Glomerular visceral epithelial cell (primary cell): ENCODE measurements around the gene ATG13.

ENCODE experiments used
- DNase-seq: peaks from one replicate; pipeline ENCODE4 v3.0.0-alpha.2; 2016; ENCODE audit errors: extremely low spot score

ATG13 gene

DNA sequence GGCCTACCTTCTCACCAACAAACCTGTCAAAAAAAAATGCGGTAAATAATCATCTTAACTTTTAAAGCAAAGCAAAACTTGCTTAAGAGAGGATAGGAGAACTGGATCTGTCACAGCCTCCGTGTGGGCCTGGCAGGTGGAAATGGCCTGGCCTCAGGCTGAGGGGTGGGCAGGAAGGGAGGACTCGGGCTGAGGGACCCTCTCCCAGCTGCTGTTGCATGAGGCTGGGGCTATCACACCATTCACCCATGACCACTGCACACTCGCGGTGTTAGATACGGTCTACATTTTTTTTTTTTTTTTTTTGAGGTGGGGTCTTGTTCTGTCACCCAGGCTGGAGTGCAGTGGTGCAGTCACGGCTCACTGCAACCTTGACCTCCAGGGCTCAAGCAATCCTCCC lies 58.6 kb downstream of the ATG13 start:
- no peak for DNase-seq

DNA sequence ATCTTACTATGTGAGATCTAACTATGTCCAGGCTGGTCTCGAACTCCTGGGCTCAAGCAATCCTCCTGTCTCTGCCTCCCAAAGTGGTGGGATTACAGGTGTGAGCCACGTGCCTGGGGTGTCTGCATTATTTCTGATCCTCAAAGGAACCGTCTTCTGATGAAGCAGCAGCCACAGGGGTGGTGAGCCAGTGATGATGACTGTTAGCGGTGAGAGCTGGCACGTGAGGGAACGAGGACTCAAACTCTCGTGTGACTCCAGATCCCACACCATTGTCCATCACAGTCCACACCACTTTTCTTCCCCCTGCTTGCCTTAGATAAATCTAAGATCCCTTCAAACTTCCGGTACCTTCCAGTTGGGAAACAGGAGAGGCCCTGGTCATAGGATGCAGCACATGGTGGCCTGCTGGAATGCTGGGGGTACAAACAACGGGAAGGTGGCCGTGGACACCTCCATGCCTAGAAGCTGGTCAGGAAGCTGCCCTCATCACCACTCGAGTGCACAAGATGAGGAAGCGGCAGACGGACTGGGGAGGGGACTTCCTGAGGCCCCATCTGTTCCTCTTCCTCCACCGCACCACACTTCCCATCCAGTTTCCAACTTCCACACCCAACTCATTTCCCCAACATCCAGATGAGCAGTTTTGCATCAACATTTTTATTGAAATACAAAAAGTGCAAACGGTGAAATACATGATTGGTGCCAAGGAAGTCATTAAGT lies 59.2 kb downstream of the ATG13 start:
- no peak for DNase-seq

DNA sequence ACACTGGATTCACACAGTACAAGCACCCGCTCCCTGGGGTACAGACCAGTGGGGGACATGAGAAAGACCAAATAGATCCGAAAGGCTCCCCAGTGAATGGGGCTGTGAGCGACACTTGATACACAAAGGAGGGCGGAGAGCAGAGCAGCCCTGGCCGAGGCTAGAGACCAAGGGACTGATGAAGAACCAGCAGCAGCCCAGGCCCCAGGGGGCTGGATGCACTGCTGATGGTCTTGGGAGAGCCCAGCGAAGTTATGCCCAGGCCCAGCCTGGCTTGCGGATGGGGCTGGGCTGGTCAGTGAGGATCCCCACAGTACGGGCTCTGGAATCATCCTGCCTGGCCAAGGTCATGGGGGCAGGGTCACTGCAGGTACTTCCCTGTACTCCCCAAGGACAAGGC lies 59.8 kb downstream of the ATG13 start:
- no peak for DNase-seq

DNA sequence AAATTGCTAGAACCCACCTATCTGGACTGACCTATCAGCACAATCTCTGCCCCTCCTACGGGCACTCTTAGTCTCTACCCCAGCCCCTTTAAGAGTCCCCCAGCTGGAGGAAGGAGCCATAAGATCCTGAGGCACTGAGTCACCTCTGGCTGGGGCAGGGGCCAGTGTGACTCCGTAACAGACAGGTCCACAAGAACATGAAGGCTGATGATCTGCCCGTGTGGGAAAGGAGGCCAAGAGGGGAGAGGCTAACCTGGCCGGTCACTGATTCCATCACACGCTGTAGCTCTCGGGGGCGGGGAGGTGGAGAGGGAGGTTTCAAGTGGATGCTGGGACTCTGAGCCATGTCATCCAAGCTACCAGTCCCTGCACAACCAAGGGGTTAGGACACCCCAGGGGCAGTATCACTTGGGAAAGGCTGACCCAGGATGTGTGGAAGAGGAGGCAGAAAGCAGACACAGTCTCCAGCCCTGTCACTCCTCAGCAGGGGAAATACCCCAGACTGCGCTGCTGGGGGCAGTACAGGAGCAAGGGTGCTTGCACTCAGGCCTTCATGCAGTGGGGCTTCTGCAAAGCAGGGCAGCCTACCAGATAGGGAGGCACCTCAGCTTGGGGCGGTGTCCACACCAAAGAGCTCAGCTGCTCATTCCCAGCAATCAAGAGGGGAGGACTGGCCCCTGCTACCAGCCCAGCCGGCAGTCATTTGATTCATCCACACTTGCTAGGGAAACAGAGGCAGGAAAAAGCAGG lies 60.8 kb downstream of the ATG13 start:
- no peak for DNase-seq

DNA sequence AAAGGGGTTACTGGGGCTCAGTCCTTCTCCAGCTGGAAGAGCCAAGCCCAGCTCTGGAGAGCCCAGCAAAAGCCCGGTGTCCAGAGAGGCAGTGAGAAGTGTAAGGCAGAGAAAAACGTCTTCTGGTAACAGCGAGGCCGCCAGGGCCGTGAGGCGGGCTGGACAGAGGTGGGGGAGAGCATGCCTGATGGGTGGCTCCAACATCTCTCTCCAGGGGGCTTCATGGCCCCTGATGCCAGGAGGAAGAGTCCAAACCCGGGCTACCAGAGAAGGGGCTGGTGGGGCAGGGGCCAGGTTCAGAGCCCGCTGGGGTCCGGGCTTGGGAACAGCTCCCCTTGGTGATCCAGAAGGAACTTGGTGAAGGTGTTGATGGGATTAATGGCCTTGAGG lies 61.4 kb downstream of the ATG13 start:
- no peak for DNase-seq

DNA sequence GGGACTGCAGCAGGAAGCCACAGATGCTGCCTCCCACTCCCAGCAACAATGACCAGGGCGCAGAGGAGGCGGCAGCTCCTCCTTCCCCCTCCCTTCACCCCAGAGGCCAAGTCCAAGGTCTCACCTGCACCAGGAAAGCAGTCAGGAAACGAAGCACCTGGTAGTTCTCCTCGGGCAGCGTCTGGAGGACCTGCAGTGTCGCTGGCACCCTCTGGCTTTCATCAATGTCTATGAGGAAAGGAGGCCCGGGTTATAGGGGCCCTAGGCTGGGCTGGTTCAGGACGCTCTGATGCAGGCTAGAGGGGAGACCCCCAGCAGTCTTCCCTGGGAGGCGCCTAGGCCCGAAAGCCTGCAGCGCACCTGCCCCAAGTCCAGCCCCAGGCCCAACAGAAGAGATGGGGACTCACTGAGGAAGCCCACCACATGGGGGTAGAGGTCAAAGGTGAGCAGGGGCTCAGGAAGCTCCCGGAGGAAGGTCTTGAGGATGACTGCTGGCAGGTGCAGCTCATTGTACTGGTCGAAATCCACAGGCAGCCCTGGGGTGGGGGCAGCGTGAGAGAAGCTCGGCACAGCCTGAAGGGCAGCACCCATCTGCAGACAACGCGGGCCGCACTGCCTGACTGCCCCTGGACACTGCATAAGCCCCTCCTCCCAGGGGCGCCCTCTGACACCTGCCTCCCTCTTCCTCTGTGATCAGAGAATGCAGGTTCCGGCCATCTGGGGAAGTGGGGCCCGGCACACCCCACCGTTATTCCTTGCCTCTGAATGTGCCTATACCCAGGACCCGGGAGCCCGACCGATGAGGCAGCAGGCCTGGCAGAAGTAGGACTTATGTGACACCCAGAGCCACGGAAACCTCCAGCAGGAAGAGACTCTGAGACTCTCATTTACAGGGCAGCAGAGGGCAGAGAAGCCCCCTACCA lies 62.1 kb downstream of the ATG13 start:
- DNase-seq, result no peak

DNA sequence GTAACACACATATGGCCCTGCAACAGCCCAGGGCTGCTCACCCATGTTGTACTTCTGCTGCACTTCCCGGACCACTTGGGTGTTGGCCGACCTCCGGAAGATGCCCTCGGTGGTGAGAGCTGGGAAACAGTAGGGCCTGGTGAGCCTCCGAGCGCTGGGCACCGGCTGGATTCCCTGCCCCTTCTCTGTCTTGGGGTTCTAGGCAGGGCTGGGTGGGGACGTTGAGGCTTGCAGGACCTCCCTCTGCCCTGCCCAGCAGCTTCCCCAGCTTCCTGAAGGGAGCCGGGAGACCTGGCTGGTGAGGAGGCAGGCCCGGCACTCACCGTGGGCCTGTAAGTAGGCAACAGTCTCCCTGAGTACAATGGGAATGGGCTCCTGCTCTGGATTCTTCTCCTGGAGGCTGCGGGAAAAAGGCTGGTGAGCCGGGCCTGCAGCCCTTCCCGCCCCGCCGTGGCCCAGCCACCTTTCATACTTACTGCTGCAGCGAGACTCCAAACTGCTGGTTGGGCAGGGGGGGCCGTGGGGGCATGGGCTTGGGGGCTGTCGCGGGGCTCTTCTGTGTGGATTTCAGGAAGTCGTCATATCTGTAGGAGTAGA lies 62.9 kb downstream of the ATG13 start:
- DNase-seq, result no peak

DNA sequence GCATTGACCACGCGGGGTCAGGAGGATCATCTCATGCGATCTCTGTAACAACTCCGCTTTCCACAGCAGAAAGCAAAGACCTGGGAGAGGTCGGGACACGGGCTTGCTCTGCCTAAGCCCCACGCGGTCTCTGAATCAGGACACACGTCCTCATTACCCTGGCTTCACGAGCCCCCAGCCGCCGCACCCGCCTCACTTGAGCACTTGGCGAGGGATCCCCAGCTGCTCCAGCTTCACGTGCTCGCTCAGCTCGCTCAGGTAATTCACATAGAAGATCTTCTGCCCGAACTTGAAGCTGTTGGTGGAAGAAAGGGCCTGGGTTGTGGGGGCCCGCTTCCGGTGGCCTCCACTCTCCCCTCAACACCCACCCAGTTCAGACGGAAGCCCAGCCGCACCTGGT lies 63.5 kb downstream of the ATG13 start:
- DNase-seq, result no peak

DNA sequence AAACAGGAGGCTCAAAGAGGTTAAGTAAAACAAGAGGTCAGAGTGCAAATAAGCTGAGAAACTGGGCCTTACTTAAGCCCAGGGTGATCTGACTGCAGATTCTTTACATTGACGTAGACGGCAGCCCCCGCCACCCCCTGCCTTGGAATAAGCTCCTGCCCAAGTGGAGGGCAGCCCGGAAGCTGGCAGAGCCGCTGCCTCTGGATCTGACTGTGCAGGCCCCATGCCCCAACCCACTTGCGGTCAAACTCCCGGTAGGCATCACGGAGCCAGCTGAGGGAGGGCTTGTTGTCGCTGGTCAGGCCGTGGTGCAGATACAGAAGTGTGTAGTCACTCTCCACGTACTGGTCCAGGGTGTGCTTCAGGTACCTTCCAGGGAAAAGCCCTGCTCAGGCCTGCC lies 64.5 kb downstream of the ATG13 start:
- no peak for DNase-seq

DNA sequence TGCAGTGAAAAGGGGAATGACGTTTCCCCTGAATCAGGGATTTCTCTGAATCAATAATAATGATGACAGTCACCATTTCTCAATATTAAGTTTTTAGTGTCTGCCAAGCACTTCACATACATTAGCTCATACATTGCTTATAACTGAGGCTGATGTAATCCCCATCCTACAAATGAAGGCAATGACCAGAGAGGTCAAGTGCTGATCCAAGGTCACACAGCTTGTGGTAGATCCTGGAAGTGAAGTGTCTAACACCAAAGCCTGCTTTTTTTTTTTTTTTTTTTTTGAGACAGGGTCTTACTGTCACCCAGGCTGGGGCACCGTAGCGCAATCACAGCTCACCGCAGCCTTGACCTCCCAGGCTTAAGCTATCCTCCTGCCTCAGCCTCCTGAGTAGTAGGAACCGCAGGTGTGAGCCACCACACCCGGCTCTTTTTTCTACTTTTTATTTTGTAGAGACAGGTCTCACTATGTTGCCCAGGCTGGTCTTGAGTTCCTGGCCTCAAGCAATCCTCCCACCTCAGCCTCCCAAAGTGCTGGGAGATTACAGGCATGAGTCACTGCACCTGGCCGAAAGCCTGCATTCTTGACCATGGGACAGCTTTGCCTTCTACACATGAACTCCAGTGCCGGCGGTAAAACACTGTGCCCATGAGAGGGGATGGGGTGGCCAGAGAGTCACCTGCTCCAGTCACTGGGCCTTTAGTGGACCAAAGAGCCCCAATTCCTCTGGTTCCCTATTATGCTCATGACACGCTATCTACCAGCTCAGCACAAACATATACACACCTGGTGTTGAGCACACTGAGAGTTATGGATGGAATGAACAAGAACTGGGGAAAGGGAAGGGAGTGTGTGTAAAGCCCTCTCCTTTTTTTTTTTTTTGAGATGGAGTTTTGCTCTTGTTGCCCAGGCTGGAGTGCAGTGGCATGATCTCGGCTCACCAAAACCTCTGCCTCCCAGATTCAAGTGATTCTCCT lies 65.7 kb downstream of the ATG13 start:
- DNase-seq, result no peak

DNA sequence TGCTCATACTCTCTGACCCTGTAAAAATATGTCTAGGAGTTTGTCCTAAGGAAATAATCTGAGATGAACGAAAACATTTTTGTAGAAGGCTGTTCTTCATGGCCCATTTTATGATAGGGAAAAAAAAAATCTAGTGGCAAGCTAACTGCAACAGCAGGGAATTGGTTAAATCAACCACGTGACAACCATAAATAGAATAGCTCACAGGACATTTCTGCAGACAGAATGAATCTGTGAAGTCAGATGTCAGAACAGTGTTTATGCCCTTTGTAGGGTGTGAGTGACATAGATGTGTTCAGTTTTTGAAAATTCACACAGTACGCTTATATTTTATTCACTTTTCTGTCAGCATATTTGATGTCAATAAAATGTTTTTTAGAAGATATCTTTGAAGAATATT lies 67.0 kb downstream of the ATG13 start:
- no peak for DNase-seq

DNA sequence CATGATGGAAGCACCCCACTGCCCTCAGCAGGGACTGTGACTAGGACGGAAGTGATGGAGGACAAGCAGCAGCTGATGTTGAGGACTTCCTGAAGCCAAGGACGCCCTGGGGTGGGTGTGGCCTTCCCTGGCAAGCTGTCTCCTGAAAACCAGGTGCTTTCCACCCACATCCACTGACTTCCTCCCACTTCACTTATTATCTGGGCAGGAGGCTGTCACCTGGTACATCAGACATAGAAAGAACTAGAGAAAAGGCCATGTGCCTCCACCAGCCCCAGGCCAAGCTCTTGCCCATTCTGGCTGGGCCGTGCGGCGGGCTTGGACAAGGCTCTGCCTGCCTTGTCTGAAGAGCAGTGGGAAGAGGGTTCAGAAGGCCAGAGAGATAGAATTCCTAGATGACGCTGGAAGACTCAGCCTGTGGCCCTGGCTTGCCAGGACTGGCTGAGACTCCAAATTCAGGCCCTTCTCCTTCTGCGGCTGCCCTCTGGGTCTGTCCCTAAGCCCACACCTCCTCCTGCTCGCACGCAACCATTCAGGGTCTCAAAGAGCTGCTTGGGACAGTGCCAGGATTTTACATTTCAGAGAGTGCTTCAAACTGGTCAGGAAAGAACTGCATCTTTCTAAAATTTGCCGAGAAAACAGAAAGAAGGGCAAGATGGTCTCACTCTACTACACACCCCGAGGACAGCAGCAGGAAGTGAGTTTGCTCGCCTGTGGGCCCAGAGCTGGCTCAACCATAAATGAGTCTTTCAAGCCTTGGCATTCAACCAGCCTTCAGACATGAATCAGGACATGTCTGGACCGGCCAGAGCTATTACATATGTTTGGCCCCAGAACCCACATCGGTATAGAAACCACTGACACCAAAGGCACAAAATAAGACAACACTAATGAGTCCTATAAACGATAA lies 69.8 kb downstream of the ATG13 start:
- DNase-seq, result peak; percentile 65

DNA sequence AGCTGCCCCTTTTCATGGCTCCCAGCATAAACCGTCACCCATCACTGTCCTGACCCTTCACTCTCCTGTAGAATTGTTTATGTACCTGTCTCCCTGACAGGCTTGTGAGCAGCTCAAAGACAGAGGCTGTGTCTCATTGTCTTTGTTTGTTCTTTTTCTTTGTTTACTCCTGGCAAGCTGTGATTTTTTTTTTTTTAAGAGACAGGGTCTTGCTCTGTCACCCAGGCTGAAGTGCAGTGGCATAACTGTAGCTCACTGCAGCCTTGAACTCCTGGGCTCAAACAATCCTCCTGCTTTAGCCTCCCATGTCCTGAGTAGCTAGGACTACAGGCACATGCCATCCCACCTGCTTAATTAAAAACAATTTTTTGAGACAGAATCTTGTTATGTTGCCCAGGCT lies 73.3 kb downstream of the ATG13 start:
- DNase-seq, result no peak

DNA sequence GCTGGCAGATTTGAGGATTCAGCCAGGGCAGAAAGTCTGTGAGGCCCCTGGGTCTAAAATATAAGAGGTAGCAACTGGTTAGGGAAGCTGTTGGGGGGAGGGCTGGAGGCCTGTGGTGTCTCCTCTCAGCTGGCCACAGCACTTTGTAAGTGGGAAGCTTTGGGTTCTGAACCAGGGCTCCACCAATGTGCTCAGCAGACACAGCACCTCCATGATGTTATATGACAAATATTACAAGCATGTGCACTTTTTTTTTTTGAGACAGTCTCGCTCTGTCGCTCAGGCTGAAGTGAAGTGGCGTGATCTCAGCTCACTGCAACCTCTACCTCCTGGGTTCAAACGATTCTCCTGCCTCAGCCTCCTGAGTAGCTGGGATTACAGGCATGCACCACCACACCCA lies 75.1 kb downstream of the ATG13 start:
- DNase-seq, result peak; percentile 83

DNA sequence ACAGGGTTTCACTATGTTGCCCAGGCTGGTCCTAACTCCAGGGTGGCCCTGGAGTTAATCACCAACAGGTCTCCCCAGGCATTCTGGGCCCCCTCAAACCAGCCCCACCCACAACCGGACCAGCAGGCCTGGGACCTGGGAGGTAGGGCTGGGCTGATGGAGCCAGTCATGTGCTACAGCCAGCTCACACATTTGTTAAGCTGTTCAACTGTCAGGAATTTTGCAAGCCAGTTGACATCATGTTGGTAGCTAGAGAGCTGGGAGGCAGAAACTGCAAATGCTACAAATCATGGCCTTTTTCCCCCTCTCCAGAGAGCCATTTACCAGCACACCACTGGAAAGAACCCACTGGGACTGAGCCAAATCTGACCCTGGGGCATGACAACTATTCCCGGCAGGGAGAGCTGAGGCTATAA lies 76.3 kb downstream of the ATG13 start:
- DNase-seq, result peak; percentile 89

DNA sequence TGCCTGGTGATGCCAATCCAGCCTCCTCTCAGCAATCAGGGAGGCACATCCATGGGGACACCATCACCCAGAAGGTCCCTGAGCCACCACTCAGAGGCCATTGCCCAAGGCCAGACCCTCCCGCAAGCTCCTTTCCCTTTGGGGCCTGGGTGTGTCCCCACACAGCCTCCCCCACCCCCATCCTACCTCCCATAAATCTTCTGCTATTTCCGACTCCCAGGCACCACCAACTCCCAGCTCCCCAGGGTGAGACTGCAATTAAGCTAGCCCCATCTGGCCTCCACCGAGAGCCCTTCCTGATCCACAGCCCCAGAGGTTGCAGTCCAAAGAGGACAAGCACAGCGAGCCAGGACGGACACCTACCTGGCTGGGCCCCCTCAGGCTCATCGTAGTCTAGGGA lies 76.7 kb downstream of the ATG13 start:
- DNase-seq, result no peak

DNA sequence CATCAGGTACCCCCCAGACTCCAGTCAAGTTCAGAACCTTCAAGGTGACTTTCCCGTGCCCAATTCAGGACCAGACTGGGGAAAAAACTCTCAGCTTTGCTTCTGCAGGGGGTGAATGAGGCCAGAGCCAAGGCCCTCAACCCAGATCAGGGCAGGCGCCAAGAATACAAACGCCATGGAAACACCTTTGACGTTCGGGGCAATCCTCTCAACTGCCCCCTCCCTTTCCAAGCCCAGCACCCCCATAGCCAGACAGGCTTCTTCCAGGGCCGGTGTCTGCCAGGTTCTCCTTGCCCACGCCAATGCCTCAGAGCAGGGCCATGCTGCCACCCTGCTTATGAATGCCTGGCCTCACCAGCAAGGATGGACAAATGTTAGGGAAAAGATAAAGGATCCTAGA lies 77.3 kb downstream of the ATG13 start:
- no peak for DNase-seq

DNA sequence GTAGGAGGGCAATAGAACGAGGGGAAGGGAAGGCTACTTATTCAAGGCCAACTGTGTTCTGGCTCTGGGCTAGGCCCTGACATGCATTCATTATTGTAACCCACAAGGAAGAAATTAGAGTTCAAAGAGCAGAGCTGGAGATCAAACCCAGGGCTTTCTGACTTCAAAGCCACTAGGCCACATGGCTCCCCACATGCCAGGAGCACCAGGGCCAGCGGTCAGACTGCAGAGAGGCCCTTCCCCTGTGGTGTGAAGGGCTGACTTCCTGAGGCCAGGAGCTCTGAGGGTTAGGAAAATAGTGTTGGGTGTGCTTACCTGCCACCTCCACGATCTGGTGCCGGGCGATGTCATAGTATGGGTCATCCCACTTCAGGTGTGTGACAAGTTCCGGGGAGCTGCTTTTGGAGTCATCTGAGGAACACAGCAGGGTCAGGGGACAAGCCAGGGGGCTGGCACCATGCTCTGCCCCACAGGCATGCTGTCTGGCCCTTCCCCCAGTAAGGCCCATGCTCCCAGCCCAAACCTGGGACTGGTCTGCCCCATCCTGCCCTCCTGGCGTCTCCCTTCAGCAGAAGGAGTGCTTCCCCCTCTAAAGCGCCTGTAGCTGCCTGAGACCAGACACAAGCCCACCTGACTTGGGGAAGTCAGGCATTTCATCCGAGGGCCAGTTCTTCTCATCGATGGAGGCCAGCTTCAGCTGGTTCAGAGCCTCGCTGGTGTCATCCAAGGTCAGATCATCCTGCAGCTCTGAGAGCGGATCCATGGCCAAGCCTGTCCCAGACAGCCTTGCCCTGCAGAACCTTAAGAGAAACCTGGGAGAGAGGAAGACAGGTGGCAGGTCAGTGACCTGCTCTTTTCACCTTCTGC lies 78.2 kb downstream of the ATG13 start:
- DNase-seq, result no peak

DNA sequence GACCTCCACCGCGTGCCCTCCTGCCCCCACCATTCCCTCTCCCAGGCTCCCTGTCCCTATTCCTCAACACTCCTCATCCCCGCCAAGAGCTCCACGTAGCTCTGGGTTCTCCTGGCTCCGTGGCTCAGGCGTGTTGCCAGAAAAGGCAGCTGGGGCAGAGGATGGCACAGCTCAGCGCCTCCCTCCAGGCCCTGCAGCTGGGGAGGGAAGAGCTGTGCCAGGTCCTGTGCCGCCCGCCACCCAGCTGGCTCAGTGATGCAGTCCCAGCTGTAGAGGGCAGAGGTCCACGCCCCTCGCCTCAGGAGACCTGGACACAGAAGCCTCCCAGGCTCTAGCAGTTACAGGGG lies 78.8 kb downstream of the ATG13 start:
- peak; percentile 41 for DNase-seq
